Measurements from ENCODE around the gene TANC1. TPM values are rescaled to one million over a fixed set of nuclear protein-coding genes. Genes with fewer than 3 reads are reported as not detected.
"Not testable (repeated sequence)": the region's sequence is repeated elsewhere in the genome, so short reads cannot be mapped to it uniquely, and the experiment has no call there.

Gene TANC1
- total and polyA plus RNA-seq, 9 donors = 14.3 to 25.2 (median 20.1) TPM

DNA sequence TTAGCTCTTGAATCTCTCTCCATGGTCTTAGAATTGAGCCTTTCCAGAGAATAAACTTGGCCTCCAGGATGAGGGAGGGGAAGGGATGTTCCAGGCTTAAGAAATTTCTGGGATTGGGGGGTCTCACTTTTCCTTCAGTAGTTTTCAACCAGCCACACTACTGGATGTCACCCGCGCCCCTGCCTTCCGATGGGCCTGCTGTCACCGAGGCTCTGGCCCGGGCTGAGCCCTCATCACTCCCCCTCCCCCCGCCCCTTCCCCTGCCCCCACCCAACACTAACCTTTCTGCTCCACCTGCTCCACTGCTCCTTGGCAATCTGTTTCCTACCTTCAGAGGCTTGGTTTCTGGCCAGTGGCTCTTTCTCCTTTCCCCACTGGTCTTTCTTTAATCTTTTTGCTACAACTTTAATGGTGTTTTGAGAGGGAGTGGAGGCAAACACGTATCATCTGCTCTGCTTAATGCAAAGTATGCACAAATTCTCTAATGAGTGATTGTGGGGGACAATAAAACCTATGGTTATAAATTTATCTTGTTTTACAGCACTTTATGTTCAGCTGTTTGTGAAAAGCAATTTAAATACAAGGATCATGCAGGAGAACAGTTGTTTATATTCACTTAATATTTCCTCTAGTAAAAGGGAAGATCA is 162.9 kb downstream of the TANC1 start:
- no peaks in the 10 kb centered on the region for H3K27me3 ChIP-seq (ENCODE audit: control insufficient read depth, insufficient read depth, low read length)
- no peak overlapping the region for H3K27ac ChIP-seq (ENCODE audit: low read length)
- no peak overlapping the region for H3K4me3 ChIP-seq (ENCODE audit: low read length)
- peaks cover 26% of the 10 kb centered on the region for H3K4me1 ChIP-seq (ENCODE audit: control insufficient read depth, insufficient read depth, low read length)
- H3K36me3 ChIP-seq (ENCODE audit: control insufficient read depth, insufficient read depth, low read length) = no peaks in the 10 kb centered on the region
- H3K9me3 ChIP-seq (replicated peaks; ENCODE audit: control insufficient read depth, low read depth, low read length) = no peaks in the 10 kb centered on the region
- 67% methylated on average over 6 of the region's 7 CpGs for WGBS (ENCODE audit: insufficient coverage)
- no peak for DNase-seq

- Histone ChIP-seq H3K4me1 (ENCODE audit: control insufficient read depth, insufficient read depth, low read length) (peaks cover 27% of the 10 kb centered on the region), H3K27me3 (ENCODE audit: control insufficient read depth, insufficient read depth, low read length) (no peaks in the 10 kb centered on the region), H3K4me3 (ENCODE audit: low read length) (no peak overlapping the region), H3K9me3 (replicated peaks; ENCODE audit: control insufficient read depth, low read depth, low read length) (no peaks in the 10 kb centered on the region), H3K27ac (ENCODE audit: low read length) (no peak overlapping the region), H3K36me3 (ENCODE audit: control insufficient read depth, insufficient read depth, low read length) (no peaks in the 10 kb centered on the region)
- no peak for DNase-seq
- 44% methylated on average over 3 of the region's 4 CpGs for WGBS (ENCODE audit: insufficient coverage)
Observed at GRCh38 chr2:159131914-159132281, 163.5 kb downstream of the TANC1 start.

DNA sequence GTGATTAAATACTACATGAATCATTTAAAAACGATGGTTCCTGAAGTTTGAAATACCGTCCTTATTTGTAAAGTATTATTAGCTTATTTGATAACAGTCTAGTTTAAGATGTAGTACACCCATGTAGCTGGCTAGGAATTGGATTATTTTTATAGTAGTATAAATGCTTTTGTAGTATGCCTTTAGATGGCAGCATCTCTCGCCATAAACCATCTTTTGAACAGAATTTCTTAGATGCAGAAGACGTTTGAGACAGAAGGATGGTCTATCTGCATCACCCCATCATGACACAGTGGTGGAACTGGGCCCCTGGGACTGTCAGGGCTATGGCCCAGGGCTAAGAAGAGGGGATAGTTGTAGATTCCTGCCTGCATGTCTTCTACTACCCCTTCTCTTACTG is 165.4 kb downstream of the TANC1 start:
- Histone ChIP-seq H3K27me3 (ENCODE audit: control insufficient read depth, insufficient read depth, low read length) (no peaks in the 10 kb centered on the region), H3K4me1 (ENCODE audit: control insufficient read depth, insufficient read depth, low read length) (peaks cover 38% of the 10 kb centered on the region), H3K9me3 (replicated peaks; ENCODE audit: control insufficient read depth, low read depth, low read length) (no peaks in the 10 kb centered on the region), H3K36me3 (ENCODE audit: control insufficient read depth, insufficient read depth, low read length) (no peaks in the 10 kb centered on the region), H3K4me3 (ENCODE audit: low read length) (no peak overlapping the region), H3K27ac (ENCODE audit: low read length) (no peak overlapping the region)
- no CpG with 5 or more reads among the region's 4 CpGs for WGBS (ENCODE audit: insufficient coverage)
- peak; percentile 67 for DNase-seq

GRCh38 chr2:159134979-159135378 is 166.5 kb downstream of the TANC1 start:
- WGBS (ENCODE audit: insufficient coverage) = 65% methylated on average over 2 of the region's 3 CpGs
- peak overlapping the region; percentile 91 for H3K27ac ChIP-seq (ENCODE audit: low read length)
- peaks cover 31% of the 10 kb centered on the region for H3K4me1 ChIP-seq (ENCODE audit: control insufficient read depth, insufficient read depth, low read length)
- DNase-seq = no peak
- no peaks in the 10 kb centered on the region for H3K9me3 ChIP-seq (replicated peaks; ENCODE audit: control insufficient read depth, low read depth, low read length)
- H3K27me3 ChIP-seq (ENCODE audit: control insufficient read depth, insufficient read depth, low read length) = no peaks in the 10 kb centered on the region
- no peaks in the 10 kb centered on the region for H3K36me3 ChIP-seq (ENCODE audit: control insufficient read depth, insufficient read depth, low read length)
- no peak overlapping the region for H3K4me3 ChIP-seq (ENCODE audit: low read length)

DNA sequence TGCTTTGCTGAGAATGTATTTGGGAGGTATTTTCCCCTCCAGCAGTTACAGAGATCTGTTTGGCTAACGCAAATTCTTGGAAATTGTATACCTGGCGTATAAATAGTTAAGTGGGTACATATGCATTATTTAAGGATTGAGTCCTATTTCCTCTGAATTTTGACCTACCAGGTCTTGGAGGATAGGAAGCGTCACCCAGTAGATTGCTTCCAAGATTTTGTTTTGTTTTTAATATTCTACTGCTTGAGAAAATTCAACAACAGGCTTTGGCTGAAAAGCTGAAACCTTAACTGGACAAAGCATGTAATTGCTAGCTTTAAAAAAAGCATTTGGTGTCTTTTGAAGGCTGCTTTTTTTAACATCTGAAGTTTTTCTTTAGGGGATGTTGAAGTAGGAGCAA is 168.0 kb downstream of the TANC1 start:
- Histone ChIP-seq H3K36me3 (ENCODE audit: control insufficient read depth, insufficient read depth, low read length) (no peaks in the 10 kb centered on the region), H3K4me1 (ENCODE audit: control insufficient read depth, insufficient read depth, low read length) (peaks cover 28% of the 10 kb centered on the region), H3K27ac (ENCODE audit: low read length) (peak overlapping the region; percentile 91), H3K4me3 (ENCODE audit: low read length) (no peak overlapping the region), H3K9me3 (replicated peaks; ENCODE audit: control insufficient read depth, low read depth, low read length) (no peaks in the 10 kb centered on the region), H3K27me3 (ENCODE audit: control insufficient read depth, insufficient read depth, low read length) (no peaks in the 10 kb centered on the region)
- DNase-seq = peak; percentile 74
- 30% methylated on average over 2 of the region's 3 CpGs for WGBS (ENCODE audit: insufficient coverage)

- no peak overlapping the region for H3K4me3 ChIP-seq (ENCODE audit: low read length)
- 74% methylated on average over 5 of the region's 9 CpGs for WGBS (ENCODE audit: insufficient coverage)
- H3K27ac ChIP-seq (ENCODE audit: low read length) = peak overlapping the region; percentile 45
- no peaks in the 10 kb centered on the region for H3K36me3 ChIP-seq (ENCODE audit: control insufficient read depth, insufficient read depth, low read length)
- H3K4me1 ChIP-seq (ENCODE audit: control insufficient read depth, insufficient read depth, low read length) = peaks cover 28% of the 10 kb centered on the region
- DNase-seq = no peak
- no peaks in the 10 kb centered on the region for H3K9me3 ChIP-seq (replicated peaks; ENCODE audit: control insufficient read depth, low read depth, low read length)
- no peaks in the 10 kb centered on the region for H3K27me3 ChIP-seq (ENCODE audit: control insufficient read depth, insufficient read depth, low read length)
Observed at GRCh38 chr2:159137511-159138241, 169.2 kb downstream of the TANC1 start.

DNA sequence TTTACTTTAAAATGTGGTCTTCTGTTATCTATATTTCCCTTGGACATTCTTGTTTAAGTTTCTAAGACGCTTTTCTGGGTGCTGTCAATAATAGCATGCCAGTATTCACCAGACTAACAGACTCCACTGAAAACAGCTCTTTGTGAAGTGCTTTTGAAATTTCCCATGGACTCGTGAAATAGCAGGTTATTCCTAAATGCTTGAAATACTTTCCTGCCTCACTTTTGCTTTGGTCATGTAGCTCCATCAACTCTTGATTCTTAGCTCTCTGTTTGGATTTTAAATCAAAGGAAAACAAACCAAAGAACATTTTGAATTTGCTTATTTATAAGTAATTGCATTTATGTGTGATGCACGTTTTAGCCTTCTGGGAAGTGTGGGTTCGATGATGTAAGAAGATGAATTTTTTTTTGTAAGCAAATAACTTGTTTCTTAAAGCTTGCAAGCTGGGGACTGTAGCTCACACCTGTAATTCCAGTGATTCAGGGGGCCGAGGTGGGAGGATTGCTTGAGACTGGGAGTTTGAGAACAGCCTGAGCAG is 170.3 kb downstream of the TANC1 start:
- Histone ChIP-seq H3K4me1 (ENCODE audit: control insufficient read depth, insufficient read depth, low read length) (peaks cover 28% of the 10 kb centered on the region), H3K27me3 (ENCODE audit: control insufficient read depth, insufficient read depth, low read length) (no peaks in the 10 kb centered on the region), H3K4me3 (ENCODE audit: low read length) (no peak overlapping the region), H3K27ac (ENCODE audit: low read length) (no peak overlapping the region), H3K36me3 (ENCODE audit: control insufficient read depth, insufficient read depth, low read length) (no peaks in the 10 kb centered on the region), H3K9me3 (replicated peaks; ENCODE audit: control insufficient read depth, low read depth, low read length) (no peaks in the 10 kb centered on the region)
- DNase-seq = no peak
- WGBS (ENCODE audit: insufficient coverage) = 60% methylated on average over 1 of the region's 5 CpGs

- H3K27ac ChIP-seq (ENCODE audit: low read length) = no peak overlapping the region
- H3K36me3 ChIP-seq (ENCODE audit: control insufficient read depth, insufficient read depth, low read length) = no peaks in the 10 kb centered on the region
- H3K4me3 ChIP-seq (ENCODE audit: low read length) = no peak overlapping the region
- H3K4me1 ChIP-seq (ENCODE audit: control insufficient read depth, insufficient read depth, low read length) = peaks cover 28% of the 10 kb centered on the region
- DNase-seq = no peak
- no peaks in the 10 kb centered on the region for H3K9me3 ChIP-seq (replicated peaks; ENCODE audit: control insufficient read depth, low read depth, low read length)
- WGBS (ENCODE audit: insufficient coverage) = no CpG with 5 or more reads among the region's 5 CpGs
- H3K27me3 ChIP-seq (ENCODE audit: control insufficient read depth, insufficient read depth, low read length) = no peaks in the 10 kb centered on the region
Observed at GRCh38 chr2:159139216-159139933, 170.9 kb downstream of the TANC1 start.

DNA sequence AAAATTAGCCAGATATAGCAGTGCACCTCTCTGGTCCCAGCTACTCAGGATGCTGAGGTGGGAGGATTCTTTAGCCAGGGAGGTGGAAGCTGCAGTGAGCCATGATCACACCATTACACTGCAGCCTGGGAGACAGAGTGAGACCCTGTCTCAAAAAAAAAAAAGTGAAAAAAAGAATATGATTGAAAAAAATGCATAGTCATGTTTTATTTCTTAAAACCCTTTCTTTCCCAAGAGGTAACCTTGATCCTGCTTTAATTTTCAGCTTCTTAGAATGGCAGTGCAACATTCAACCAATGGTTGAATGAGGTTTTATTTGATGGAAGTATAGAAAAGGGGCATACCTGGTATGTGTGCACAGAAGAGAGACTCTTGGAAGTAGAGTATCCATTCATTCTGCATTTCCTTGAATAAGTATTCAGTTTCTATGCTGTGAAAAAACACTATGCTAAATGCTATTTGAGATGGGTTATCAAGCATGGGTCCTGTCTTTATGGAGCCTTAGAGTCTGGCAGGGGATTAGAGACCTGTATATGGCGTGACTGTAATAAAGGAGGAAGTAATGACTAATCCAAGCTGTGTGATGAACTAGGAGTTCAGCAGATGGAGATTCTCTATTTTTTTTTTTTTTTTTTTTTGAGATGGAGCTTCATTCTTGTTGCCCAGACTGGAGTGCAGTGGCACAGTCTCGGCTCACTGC is 171.8 kb downstream of the TANC1 start:
- DNase-seq = no peak
- Histone ChIP-seq H3K4me3 (ENCODE audit: low read length) (no peak overlapping the region), H3K27me3 (ENCODE audit: control insufficient read depth, insufficient read depth, low read length) (no peaks in the 10 kb centered on the region), H3K9me3 (replicated peaks; ENCODE audit: control insufficient read depth, low read depth, low read length) (no peaks in the 10 kb centered on the region), H3K36me3 (ENCODE audit: control insufficient read depth, insufficient read depth, low read length) (no peaks in the 10 kb centered on the region), H3K4me1 (ENCODE audit: control insufficient read depth, insufficient read depth, low read length) (peaks cover 23% of the 10 kb centered on the region), H3K27ac (ENCODE audit: low read length) (no peak overlapping the region)
- WGBS (ENCODE audit: insufficient coverage) = no CpG with 5 or more reads among the region's 2 CpGs

DNA sequence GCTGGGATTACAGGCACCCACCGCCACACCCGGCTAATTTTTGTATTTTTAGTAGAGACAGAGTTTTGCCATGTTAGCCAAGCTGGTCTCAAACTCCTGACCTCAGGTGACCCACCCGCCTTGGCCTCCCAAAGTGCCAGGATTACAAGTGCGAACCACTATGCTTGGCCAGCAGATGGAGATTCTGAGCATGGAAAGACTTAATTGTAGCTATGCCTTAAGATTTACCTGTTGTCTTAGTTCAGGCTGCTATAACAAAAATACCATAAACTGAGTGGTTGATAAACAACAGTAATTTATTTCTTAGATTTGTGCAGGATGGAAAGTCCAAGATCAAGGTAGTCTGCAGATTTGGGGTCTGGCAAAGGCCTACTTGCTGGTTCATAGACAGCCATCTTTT is 172.4 kb downstream of the TANC1 start:
- H3K4me3 ChIP-seq (ENCODE audit: low read length); H3K27me3 ChIP-seq (ENCODE audit: control insufficient read depth, insufficient read depth, low read length); H3K9me3 ChIP-seq (replicated peaks; ENCODE audit: control insufficient read depth, low read depth, low read length); DNase-seq; H3K27ac ChIP-seq (ENCODE audit: low read length); H3K36me3 ChIP-seq (ENCODE audit: control insufficient read depth, insufficient read depth, low read length): not testable (repeated sequence)
- peaks cover 17% of the 10 kb centered on the region for H3K4me1 ChIP-seq (ENCODE audit: control insufficient read depth, insufficient read depth, low read length)
- WGBS (ENCODE audit: insufficient coverage) = 100% methylated on average over 3 of the region's 4 CpGs

All from muscle of leg (tissue), 11 donors.